K562 (cell line): ENCODE measurements around the gene RAB3C. TPM values are rescaled to one million over a fixed set of nuclear protein-coding genes. Genes with fewer than 3 reads are reported as not detected.
"Not testable (repeated sequence)": the region's sequence is repeated elsewhere in the genome, so short reads cannot be mapped to it uniquely, and the experiment has no call there.

Experiments used
- ATAC-seq: fragments of 200-7000 bp; cut with Tn5 transposase; 3 replicates; pipeline ENCODE4 v1.9.1; 2020; ENCODE audit warnings: moderate library complexity
- BruUV-seq: library from RNA; stranded (reverse); fragments of 400-500 nt; replicated peaks from 2 replicates; lab custom pipeline; 2021; lab: Mats Ljungman, UMichigan
- CTCF ChIA-PET: fragments of 300-600 bp; formaldehyde crosslinking; extraction: SDS; loops from one replicate; lab custom pipeline; 2021; ENCODE audit warnings: low intra/inter-chr PET ratio; lab: Yijun Ruan, JAX
- POLR2A ChIA-PET: fragments of 300-600, 350-650 bp; sonication (Branson Sonifier 250); formaldehyde crosslinking; extraction: SDS; loops from one replicate; lab custom pipeline; 2021; ENCODE audit warnings: antibody characterized with exemption, inconsistent platforms; lab: Yijun Ruan, JAX
- DNase-seq, 4 experiments: peaks; one replicate each; pipeline versions ENCODE4 v3.0.0 to v3.0.0-alpha.2; 2011 to 2018; ENCODE audit warnings: low spot score in 3 of 4, mixed read lengths in 3 of 4; ENCODE audit errors: extremely low read depth in 1 of 4
- FAIRE-seq: peaks from 2 replicates; lab custom pipeline; 2011; peaks lifted over from hg19 to GRCh38; lab: Jason Lieb, UNC
- H2AFZ ChIP-seq: 2 replicates; pipeline ENCODE4 v1.6.0; 2011; ENCODE audit warnings: low read depth, low read length, control low read depth, inconsistent platforms
- H3K27ac ChIP-seq: fragments of 200-600 bp; 3 replicates; pipeline ENCODE4 v1.8.0; 2011; ENCODE audit warnings: low read depth, mild to moderate bottlenecking, control low read depth, inconsistent platforms, low read length, moderate library complexity, mixed read lengths; ENCODE audit errors: extremely low read depth
- H3K27me3 ChIP-seq, 2 experiments: fragments of 300-600 bp in 1 of 2; 2 replicates in 1 of 2; 3 replicates in 1 of 2; pipeline versions ENCODE4 v1.6.0 to v1.8.0; 2011; ENCODE audit warnings: inconsistent platforms in 2 of 2, low read length in 2 of 2, mild to moderate bottlenecking in 1 of 2, mixed read lengths in 1 of 2, moderate library complexity in 1 of 2; ENCODE audit not compliant: control insufficient read depth in 2 of 2, insufficient read depth in 2 of 2
- H3K36me3 ChIP-seq: fragments of 300-600 bp; 3 replicates; pipeline ENCODE4 v1.8.0; 2011; ENCODE audit warnings: mild to moderate bottlenecking, low read length, inconsistent platforms; ENCODE audit not compliant: control insufficient read depth, insufficient read depth
- H3K4me1 ChIP-seq, 2 experiments: fragments of 200-600 bp in 1 of 2; replicated peaks in 1 of 2; 2 replicates in 1 of 2; 3 replicates in 1 of 2; pipeline versions ENCODE4 v1.5.1 to v1.8.0; 2011; ENCODE audit warnings: inconsistent platforms in 2 of 2, low read length in 2 of 2, mild to moderate bottlenecking in 1 of 2, mixed read lengths in 1 of 2, moderate library complexity in 1 of 2; ENCODE audit not compliant: control insufficient read depth in 2 of 2, insufficient read depth in 2 of 2
- H3K4me2 ChIP-seq: 2 replicates; pipeline ENCODE4 v1.6.1; 2011; ENCODE audit warnings: low read length, control low read depth, inconsistent platforms, mixed read lengths; ENCODE audit not compliant: insufficient read depth
- H3K4me3 ChIP-seq: fragments of 200-600 bp; sonication (generic), shearing (Covaris generic); 2 replicates; pipeline ENCODE4 v1.5.1; 2016; ENCODE audit warnings: control low read depth, inconsistent platforms
- H3K79me2 ChIP-seq: fragments of 200-600 bp; 3 replicates; pipeline ENCODE4 v1.8.0; 2011; ENCODE audit warnings: low read length, inconsistent platforms; ENCODE audit not compliant: control insufficient read depth, insufficient read depth
- H3K9ac ChIP-seq, 2 experiments: 2 replicates each; pipeline versions ENCODE4 v1.6.0 to v1.6.1; 2011; ENCODE audit warnings: low read depth in 2 of 2, low read length in 2 of 2, control low read depth in 1 of 2, inconsistent platforms in 1 of 2, mild to moderate bottlenecking in 1 of 2, mixed read lengths in 1 of 2; ENCODE audit not compliant: insufficient read depth in 1 of 2
- H3K9me1 ChIP-seq: one replicate; pipeline ENCODE4 v1.6.0; 2011; ENCODE audit warnings: inconsistent platforms, mild to moderate bottlenecking, low read length, moderate library complexity; ENCODE audit not compliant: control insufficient read depth, insufficient read depth
- H3K9me3 ChIP-seq: replicated peaks from 2 replicates; pipeline ENCODE4 v1.5.1; 2011; ENCODE audit warnings: low read depth, low read length, inconsistent platforms; ENCODE audit not compliant: control insufficient read depth, insufficient read depth
- H4K20me1 ChIP-seq: replicated peaks from 2 replicates; pipeline ENCODE4 v1.6.1; 2011; ENCODE audit warnings: low read length, inconsistent platforms, mixed read lengths; ENCODE audit not compliant: control insufficient read depth, insufficient read depth
- TCF15 ChIP-seq: fragments of 250-450 bp; sonication (Bioruptor Pico); IDR thresholded peaks from 2 replicates; pipeline ENCODE4 v1.8.0; 2022; ENCODE audit warnings: moderate library complexity, mild to moderate bottlenecking, inconsistent platforms
- ZBTB43 ChIP-seq: sonication (generic); formaldehyde crosslinking; IDR thresholded peaks from 2 replicates; pipeline ENCODE4 v1.8.0; 2023; ENCODE audit warnings: mild to moderate bottlenecking, missing genetic modification reagents
- WGBS: fragments of 100-300 bp; shearing (Covaris generic); methylation state at CpG from one replicate; pipeline ENCODE4 v1.1.6; 2016; ENCODE audit warnings: low coverage, mixed read lengths; ENCODE audit not compliant: insufficient coverage; ENCODE audit errors: missing lambda C conversion rate; 5-methylcytosine and 5-hydroxymethylcytosine counted together
- in situ Hi-C: fragments of 300-500 bp; cut with MboI; formaldehyde crosslinking; loops from 4 replicates; pipeline ENCODE4 v1.15.0; 2018; ENCODE audit warnings: inconsistent platforms, mixed read lengths
- intact Hi-C: fragments of 100-400 bp; cut with micrococcal nuclease; formaldehyde crosslinking; loops from 2 replicates; pipeline ENCODE4 v1.14.2; 2022
- polyA plus RNA-seq, 8 experiments: library from polyadenylated mRNA; depleted of rRNA in 4 of 8; stranded (reverse) in 5 of 8; unstranded in 3 of 8; fragments of >200 nt; fragmentation: Nextera tagmentation in 2 of 8; fragmentation: Illumina TruSeq in 1 of 8; extraction: Ambion mirVana in 2 of 8; extraction: Trizol in 1 of 8; gene quantifications; 2 replicates each; pipeline versions ENCODE4 v1.2.1 to v1.2.3, GENCODE V29; 2011 to 2014; ENCODE audit warnings: inconsistent platforms in 1 of 8, missing spikeins in 1 of 8
- total RNA-seq, 7 experiments: library from RNA; depleted of rRNA in 6 of 7; stranded (reverse); fragments of >200 nt in 6 of 7; fragmentation: Illumina TruSeq in 2 of 7; extraction: Trizol in 2 of 7; gene quantifications; 2 replicates each; pipeline versions ENCODE4 v1.2.1 to v1.2.3, GENCODE V29; 2011 to 2021; ENCODE audit warnings: low replicate concordance in 1 of 7

The RAB3C gene
- total and polyA plus RNA-seq, 9 of the 15 experiments (the other 6 are each of a cell fraction or from before 2014, with no cell fraction given), result not detected

- TF ChIP-seq ZBTB43 (CRISPR knock-in tag) (no peak), TCF15 (no peak)
Measured at GRCh38 chr5:58582803-58583491, at the start of gene RAB3C (continued).

GRCh38 chr5:58541935-58542334, 40.9 kb upstream of the RAB3C start:
- H3K4me1 ChIP-seq, H3K79me2 ChIP-seq, H3K9me1 ChIP-seq, FAIRE-seq, in situ Hi-C loops, POLR2A ChIA-PET, CTCF ChIA-PET, intact Hi-C loops, BruUV-seq, H3K4me3 ChIP-seq, H3K4me2 ChIP-seq, ATAC-seq, H4K20me1 ChIP-seq, H2AFZ ChIP-seq, H3K36me3 ChIP-seq, H3K27ac ChIP-seq, H3K9ac ChIP-seq, H3K9me3 ChIP-seq, H3K27me3 ChIP-seq, DNase-seq: not testable (repeated sequence)
- WGBS, result 0% methylated on average over 5 of the region's 9 CpGs
